ENCODE measurements around the gene PTGFR.

The PTGFR gene

DNA sequence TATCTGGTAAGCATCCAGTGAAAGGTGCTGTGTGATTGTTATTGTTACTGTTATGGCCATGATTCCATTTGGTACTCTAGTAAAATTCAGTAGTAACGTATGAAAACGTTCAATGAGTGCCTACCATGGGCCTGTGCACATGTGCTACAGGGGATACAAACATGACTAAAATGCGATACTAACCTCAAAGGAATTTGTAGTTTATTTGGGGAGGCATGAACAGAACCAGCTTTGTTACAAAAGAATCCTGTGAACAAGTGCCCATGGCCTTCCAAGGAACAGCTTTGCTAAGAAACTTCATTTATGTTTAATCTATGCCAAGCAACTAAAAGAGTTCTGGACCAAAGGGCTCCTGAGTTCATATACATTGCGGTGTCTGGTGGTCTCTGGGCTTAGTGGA lies 28.7 kb downstream of the PTGFR start:
- DNase-seq (ENCODE audit: insufficient read length, low spot score) (no peak), FAIRE-seq (no peak)

DNA sequence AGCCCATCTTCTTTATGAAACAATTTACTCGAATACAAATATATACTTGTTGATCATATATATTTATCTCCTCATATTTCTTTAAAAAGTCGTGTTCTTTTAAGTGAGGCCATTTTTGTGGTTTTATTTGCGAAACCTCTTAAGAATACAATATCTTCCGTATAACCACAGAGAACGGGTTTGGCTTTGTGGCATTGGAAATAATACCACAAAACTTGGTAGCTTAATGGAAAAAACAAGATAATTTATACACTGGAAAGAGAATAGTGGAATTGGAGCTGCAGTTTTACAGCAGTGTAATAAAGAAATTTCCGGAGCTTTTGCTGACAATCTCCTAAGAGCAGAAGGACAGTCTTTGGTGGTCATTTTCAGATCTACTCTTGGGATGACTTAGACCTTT lies 29.4 kb downstream of the PTGFR start:
- no peak for DNase-seq (ENCODE audit: insufficient read length, low spot score)
- FAIRE-seq = no peak

DNA sequence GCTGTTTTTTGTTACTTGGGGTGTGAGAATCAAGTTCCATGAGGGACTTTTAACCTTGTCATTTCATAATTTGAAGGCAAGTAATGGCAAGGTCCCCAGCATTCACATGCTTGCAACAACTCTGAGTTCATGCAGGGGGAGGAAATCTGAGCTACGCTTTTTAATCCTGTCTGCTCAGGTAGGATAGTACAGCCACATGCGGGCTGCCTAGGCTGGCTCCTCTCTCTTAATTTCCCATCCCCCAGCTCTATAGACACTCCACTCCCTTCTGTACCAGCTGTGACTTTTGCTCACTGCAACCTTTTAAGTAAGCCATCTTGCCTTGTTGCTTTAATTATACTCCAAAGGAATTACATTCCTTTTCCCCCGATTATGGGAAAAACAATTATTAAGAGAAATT lies 30.1 kb downstream of the PTGFR start:
- no peak for FAIRE-seq
- no peak for DNase-seq (ENCODE audit: insufficient read length, low spot score)

DNA sequence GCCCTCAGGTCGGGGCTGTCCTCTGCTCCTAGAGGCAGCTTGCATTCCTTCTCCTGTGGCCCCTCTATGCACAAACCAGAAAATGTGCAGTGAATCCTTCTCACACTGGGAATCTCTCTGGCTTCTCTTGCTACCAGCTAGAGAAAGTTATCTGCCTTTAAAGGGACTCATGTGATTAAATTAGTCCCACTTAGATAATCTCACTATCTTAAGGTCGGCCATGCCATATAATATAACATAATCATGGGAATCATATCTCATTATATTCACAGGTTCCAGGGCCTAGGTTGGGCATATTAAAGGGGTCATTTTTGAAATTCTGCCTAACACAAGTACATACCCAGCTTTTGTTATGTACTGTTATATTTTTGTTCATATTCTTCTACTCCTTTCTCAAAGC lies 31.4 kb downstream of the PTGFR start:
- FAIRE-seq (no peak), DNase-seq (ENCODE audit: insufficient read length, low spot score) (no peak)

DNA sequence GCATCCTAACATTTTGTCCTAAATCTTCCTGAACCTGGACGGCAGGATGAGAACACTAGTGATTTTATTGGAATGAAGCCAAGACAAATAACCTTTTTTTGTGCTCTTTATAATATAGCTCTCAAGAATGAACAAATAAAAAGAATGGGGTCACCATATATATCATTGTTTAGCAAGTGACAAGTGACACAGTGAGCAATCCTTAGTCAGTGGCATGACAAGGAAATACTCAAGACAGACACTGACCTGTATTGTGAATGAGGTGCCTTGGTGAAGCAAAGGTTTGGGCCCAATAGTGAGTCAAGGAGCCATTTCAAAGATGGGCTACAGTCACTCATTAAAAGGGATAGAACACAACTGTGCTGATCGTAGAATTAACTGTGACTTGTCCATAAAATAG lies 35.7 kb downstream of the PTGFR start:
- FAIRE-seq (no peak), DNase-seq (ENCODE audit: insufficient read length, low spot score) (no peak)

DNA sequence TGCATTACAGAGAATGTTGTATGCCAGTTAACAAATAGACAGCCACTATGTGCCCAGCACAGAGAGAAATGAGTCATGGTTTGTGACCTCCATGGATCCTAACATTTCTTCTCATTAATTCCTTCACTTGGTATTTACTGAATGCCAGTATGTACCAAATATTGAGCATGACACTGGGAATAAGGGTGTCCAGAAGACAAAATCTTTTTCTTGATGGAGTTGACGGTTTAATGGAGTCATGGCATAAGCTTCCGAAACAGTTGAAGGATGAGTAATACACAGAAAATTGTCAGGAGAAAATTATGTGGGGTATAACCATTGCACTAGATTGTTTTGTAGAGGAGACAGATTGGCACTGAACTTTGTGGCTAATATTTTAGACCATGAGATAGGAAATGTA lies 36.9 kb downstream of the PTGFR start:
- FAIRE-seq = no peak
- DNase-seq (ENCODE audit: insufficient read length, low spot score) = no peak

DNA sequence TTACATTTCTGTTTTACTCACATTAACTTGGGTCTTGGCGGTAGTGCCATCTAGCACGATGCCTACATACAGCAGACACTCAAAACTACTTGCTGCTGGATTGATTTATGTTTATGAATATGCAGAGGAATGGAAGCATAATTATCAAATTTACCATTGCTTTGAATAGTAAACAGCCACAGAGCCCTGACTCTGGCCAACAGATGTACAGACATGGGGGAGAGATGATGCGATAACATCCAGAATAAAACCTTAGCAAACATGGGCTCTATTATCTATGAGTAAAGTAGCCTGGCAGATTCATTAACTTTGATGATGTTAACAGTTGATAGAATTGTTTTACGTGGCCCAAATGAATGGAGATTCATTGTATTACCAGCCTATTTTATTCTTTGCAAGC lies 42.8 kb downstream of the PTGFR start:
- no peak for FAIRE-seq

DNA sequence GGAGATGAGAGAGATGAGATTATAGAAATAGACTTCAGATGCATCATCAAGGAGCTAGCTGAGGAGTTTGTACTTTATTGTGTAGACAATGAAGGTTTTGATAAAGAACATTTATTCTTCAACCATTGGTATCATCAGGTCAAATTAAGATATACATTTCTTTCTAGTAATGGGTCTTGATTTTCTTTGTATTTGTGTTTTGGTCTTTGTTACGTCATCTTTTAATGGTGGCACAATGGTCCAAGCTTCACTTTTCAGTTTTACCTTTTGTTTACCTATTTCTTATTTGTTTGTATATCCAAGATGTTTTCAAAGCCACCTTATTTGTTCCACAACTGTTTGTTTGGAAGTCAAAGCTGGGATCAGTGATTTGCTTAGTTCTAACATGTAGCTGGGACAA lies 44.5 kb downstream of the PTGFR start:
- no peak for DNase-seq (ENCODE audit: insufficient read length, low spot score)
- no peak for FAIRE-seq

More for the DNA sequence above, 42.8 kb downstream of the PTGFR start:
- no peak for DNase-seq (ENCODE audit: insufficient read length, low spot score)

DNA sequence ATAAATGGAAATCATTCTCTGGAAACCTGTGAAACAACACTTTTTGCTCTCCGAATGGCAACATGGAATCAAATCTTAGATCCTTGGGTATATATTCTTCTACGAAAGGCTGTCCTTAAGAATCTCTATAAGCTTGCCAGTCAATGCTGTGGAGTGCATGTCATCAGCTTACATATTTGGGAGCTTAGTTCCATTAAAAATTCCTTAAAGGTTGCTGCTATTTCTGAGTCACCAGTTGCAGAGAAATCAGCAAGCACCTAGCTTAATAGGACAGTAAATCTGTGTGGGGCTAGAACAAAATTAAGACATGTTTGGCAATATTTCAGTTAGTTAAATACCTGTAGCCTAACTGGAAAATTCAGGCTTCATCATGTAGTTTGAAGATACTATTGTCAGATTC lies 45.7 kb downstream of the PTGFR start:
- FAIRE-seq (no peak), DNase-seq (ENCODE audit: insufficient read length, low spot score) (no peak)

DNA sequence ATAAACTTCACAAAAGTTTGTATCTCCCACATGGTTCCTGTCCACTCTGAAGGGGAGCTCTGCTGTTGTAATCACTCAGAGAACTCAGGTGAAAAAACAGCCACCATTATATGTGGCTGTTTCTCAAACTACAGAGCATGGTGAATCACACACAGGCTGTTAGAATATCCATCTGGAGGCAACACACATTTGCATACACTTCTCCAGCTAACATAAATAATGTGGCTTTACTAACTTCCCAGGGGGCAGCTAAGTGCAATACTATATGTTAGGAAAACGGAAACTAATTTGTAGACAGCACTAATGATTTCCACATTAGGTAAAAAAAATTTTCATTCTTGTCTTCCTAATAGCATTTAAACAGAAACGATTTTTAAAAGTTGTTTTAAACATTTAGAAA lies 49.3 kb downstream of the PTGFR start:
- no peak for FAIRE-seq

DNA sequence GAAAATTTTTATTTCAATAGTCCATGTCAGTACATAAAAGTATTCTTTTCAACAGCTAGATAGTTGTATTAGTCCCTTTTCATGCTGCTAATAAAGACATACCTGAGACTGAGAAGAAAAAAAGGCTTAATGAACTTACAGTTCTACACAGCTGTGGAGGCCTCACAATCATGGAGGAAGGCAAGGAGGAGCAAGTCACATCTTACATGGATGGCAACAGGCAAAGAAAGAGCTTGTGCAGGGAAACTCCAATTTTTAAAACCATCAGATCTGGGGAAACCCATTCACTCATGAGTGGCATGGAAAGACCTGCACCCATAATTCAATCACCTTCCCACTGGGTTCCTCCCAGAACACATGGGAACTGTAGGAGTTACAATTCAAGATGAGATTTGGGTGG lies 50.7 kb downstream of the PTGFR start:
- FAIRE-seq (no peak), DNase-seq (ENCODE audit: insufficient read length, low spot score) (no peak)

More for the DNA sequence above, 49.3 kb downstream of the PTGFR start:
- DNase-seq (ENCODE audit: insufficient read length, low spot score) = no peak

DNA sequence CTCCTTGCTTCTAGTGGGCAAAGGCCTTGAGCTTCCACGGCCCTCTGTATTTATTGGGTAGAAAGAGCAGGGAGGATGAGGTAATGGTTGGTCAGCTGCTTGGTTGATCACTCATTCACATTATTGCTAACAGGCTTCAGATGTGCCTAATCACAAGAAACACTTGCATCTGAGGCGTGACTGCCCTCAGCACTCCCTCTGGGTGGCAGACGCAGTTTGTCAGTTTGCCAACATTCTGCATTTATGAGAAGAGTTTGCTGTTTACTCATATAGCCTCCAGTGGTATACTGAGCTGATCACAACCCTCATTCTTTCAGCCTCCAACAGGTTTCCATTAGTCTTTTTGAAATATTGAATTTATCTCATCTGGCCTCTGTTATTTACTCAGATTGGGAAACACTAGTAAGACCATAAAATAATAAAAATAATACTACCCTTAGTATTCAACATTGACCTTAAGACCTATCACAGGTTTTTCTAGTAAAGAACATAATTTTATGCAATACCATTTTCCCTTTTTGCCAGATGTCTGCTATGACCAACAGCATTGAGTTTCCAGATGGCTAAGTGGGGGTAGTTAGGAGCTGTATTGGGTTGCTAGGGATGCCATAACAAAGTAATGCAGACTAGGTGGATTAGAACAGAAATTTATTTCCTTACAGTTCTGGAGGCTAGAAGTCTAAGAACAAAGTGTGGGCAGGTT lies 53.3 kb downstream of the PTGFR start:
- DNase-seq (ENCODE audit: insufficient read length, low spot score) (no peak), FAIRE-seq (no peak)

DNA sequence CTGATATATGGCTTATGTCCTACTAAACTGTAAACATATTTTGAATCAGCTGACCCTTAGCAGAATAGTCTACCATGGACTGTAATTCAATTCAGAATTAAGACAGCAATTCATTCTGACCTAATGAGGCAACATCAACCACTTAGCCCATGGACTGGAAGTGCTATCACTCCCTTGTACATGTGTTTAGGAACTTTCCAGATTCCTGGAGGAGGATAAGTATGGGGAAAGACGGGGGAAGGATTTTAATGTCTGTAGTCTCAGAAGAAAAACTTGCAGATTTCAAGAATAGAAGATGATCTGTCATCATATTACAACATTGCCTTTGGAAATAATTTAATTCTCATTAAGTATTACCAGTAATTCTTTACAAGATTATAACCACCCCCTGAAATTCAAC lies 56.3 kb downstream of the PTGFR start:
- DNase-seq (ENCODE audit: insufficient read length, low spot score) (no peak), FAIRE-seq (no peak)

DNA sequence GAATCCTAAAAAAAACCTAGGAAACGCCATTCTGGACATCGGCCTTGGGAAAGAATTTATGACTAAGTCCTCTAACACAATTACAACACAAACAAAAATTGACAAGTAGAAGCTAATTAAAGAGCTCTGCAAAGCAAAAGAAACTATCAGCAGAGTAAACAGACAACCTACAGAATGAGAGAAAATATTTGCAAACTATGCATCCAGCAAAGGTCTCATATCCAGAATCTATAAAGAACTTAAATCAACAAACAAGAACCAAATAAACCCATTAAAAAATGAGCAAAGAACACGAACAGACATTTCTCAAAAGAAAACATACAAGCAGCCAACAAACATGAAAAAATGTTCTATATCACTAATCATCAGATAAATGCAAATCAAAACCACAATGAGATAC lies 58.6 kb downstream of the PTGFR start:
- DNase-seq (ENCODE audit: insufficient read length, low spot score) = no peak
- no peak for FAIRE-seq

DNA sequence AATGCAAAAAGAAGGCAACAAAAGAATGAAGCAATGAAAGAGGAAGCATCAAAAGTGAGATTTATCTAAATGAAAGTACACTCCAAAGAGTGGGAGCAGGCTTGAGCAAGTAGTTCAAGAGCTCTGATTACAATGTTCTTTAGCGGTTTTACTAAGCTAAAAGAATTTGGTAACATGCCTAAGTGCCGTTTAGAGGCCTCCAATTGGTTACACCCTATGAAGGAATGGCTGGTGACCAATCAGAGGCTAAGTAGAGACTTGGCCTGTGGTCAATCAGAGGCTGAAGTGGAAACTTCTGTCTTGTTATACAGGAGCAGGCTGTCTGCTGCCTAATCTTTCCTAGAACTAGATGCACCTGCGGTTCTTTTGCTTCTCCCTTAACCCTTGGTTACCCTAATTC lies 59.1 kb downstream of the PTGFR start:
- no peak for FAIRE-seq
- no peak for DNase-seq (ENCODE audit: insufficient read length, low spot score)

DNA sequence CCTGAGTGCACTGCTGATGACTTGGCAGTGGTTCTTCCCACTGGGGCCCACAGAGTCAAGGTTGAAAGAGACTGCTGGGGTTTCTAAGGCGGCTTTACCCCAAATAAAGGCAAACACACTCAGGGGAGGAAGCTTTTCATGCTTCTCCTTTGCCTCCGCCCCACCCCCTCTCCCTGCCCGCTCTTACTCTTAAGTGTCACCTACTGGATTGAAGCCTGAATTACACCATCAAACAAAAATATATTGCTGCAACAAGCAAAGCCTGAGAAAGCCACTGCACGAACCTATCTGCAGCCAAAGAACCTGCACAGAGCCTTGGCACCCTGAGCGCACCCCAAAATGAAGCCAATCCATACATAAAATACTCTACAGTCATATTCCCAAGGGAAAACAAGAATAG lies 63.1 kb downstream of the PTGFR start:
- DNase-seq (ENCODE audit: insufficient read length, low spot score) (no peak), FAIRE-seq (no peak)

DNA sequence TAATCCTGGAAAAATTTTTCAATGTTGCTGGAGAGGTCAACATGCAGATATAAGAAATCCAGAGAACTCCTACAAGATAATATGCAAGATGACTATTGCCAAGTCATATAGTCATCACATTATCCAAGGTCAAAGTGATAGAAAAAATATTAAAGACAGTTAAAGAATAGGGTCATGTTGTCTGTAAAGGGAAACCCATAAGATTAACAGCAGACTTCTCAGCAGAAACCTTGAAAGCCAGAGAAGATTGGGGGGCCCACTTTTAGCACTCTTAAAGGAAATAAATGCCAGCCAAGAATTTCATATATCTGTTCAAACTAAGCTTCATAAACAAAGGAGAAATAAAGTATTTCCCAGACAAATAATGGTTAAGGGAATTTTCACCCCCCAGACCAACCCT lies 64.1 kb downstream of the PTGFR start:
- no peak for DNase-seq (ENCODE audit: insufficient read length, low spot score)

DNA sequence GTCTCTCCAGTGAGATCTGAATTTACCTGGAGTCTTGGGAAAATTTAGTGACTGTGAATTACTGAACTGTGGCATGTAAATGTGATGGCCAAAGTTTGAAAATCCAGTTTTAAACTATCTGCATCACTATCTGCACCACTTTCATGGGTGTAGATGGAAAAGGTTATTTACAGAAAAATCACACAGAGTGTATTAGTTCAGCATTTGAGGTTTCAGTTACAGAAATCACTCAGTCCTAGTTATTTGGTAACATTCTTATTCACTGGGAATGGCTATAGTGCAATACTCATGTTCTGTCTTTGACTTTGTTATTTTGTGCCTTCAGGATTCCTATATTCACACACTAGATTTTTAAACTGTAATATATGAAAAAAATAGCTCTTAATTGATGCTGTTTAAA lies 68.9 kb downstream of the PTGFR start:
- DNase-seq (ENCODE audit: insufficient read length, low spot score) (no peak), FAIRE-seq (no peak)

More for the DNA sequence above, 64.1 kb downstream of the PTGFR start:
- no peak for FAIRE-seq

DNA sequence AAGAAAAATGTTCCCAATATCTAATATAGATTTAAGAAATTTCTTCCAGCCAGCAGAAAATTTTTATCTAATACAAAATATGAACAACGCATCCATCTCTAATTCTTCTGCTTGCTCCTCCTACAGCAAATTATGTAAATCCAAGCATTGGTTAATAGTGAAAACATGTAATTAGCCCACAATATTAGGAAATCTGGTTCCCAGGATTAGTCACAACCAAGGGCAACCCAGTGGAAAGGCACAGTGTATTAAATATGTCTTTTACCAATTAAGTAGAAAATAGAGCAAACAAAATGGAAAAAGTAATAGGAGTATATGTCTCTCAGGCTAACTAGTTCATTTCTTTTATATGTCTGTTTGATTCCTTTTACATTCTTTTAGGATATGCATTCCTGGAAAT lies 70.0 kb downstream of the PTGFR start:
- DNase-seq (ENCODE audit: insufficient read length, low spot score) (no peak), FAIRE-seq (no peak)

DNA sequence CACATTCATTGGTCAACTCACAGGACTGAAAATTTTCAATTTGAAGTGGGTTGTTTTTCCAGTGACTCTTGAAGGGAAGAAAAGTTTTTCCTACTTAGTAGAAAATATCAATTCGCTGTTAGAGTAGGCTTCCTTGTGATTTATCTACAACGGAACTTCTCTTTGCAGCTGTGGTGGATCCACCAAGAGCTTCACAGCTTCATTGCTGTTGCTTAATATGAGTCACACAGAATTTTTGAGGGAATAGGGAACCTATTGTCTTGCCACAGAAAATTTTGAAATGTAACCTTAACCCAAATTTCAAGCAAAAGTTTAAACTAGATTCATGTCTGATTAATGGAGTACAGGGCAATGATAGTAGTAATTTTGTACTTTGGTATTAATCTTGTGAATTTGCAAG lies 71.1 kb downstream of the PTGFR start:
- DNase-seq (ENCODE audit: insufficient read length, low spot score) (no peak), FAIRE-seq (no peak)

DNA sequence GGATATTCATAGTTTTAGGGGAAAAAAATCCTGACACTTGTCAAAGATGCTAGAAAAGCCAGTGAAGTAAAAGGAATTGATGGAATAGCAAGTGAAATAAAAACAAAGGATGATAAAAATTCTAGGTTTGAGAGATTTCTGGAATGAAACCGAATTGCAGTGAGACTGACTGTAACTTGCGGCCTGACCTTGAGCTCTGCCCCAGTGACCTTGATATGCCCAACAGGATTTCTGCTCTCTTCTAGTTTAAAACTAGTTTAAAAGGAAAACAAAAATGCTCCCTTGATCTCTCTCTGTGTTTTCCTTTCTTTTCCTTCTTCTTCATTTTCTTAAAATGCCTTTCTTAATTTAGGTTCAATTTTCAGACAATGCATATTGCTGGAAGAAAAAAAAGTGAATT lies 74.6 kb downstream of the PTGFR start:
- FAIRE-seq = no peak
- no peak for DNase-seq (ENCODE audit: insufficient read length, low spot score)

DNA sequence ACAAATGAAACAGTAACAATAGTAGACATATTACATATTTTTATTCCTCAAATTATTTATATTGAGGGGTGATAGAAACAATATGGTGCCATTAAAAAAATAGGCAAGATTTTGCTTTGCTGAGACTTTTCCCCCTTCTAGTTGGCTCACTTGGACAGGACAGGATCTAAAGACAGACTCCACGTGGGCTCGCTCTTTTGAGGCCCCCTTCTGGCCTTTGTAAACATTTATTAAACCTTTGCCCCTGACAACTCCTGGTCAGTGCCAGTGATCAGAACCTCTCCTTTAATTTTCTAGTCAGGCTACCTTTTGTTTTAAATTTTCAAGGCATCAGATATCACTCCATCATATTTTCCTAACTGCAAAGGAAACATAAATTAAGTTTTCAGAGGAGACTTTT lies 79.8 kb downstream of the PTGFR start:
- FAIRE-seq (no peak), DNase-seq (ENCODE audit: insufficient read length, low spot score) (no peak)

Data from HTR-8/SVneo (cell line).